HepG2 (cell line): ENCODE measurements around the gene IMP3. TPM values are rescaled to one million over a fixed set of nuclear protein-coding genes. Genes with fewer than 3 reads are reported as not detected.

ENCODE experiments used
- CREM ChIP-seq, 2 experiments: sonication (generic) in 1 of 2; formaldehyde crosslinking in 1 of 2; IDR thresholded peaks; 2 replicates each; pipeline versions ENCODE4 v1.4.0 to v1.6.1; 2016 to 2020; ENCODE audit warnings: antibody characterized with exemption in 1 of 2, mild to moderate bottlenecking in 1 of 2, missing genetic modification reagents in 1 of 2
- KLF9 ChIP-seq: IDR thresholded peaks from 2 replicates; pipeline ENCODE4 v1.6.1; 2016; ENCODE audit warnings: low read depth
- POLR2AphosphoS2 ChIP-seq: IDR thresholded peaks from 2 replicates; pipeline ENCODE4 v1.6.1; 2011; ENCODE audit warnings: low read depth, low read length, improper control_type of control experiment
- ZBTB1 ChIP-seq: sonication (generic); formaldehyde crosslinking; IDR thresholded peaks from 2 replicates; pipeline ENCODE4 v1.4.0; 2020; ENCODE audit warnings: missing genetic modification reagents, borderline replicate concordance
- ZNF552 ChIP-seq: sonication (generic); formaldehyde crosslinking; IDR thresholded peaks from 2 replicates; pipeline ENCODE4 v1.9.0; 2022; ENCODE audit warnings: missing genetic modification reagents, mild to moderate bottlenecking, borderline replicate concordance
- ZNF563 ChIP-seq: sonication (generic); formaldehyde crosslinking; IDR thresholded peaks from 2 replicates; pipeline ENCODE4 v1.8.0; 2022; ENCODE audit warnings: mild to moderate bottlenecking, moderate library complexity, missing genetic modification reagents
- ZNF788 ChIP-seq: sonication (generic); formaldehyde crosslinking; IDR thresholded peaks from 2 replicates; pipeline ENCODE4 v1.5.0; 2020; ENCODE audit warnings: mild to moderate bottlenecking, missing genetic modification reagents, borderline replicate concordance
- polyA plus RNA-seq, 8 experiments: library from polyadenylated mRNA; depleted of rRNA in 3 of 8; stranded (reverse) in 7 of 8; unstranded in 1 of 8; fragments of >200 nt; fragmentation: Illumina TruSeq in 4 of 8; extraction: Trizol in 4 of 8; gene quantifications; 2 replicates each; pipeline versions ENCODE4 v1.2.1 to v1.2.3, GENCODE V29; 2011 to 2016; ENCODE audit warnings: low read depth in 4 of 8, missing spikeins in 1 of 8, mixed read lengths in 1 of 8; ENCODE audit not compliant: insufficient read depth in 1 of 8
- total RNA-seq, 5 experiments: library from RNA; depleted of rRNA; stranded (reverse); fragments of >200 nt; fragmentation: Illumina TruSeq; extraction: Trizol; gene quantifications; 2 replicates each; pipeline ENCODE4 v1.2.3, GENCODE V29; 2016; ENCODE audit warnings: low read depth in 1 of 5
- TF ChIP-seq, protein P1 (sequence below), 2 experiments: IDR thresholded peaks; 2 replicates each; pipeline ENCODE4 v1.6.1; 2011 to 2012; ENCODE audit warnings: low read length in 2 of 2, borderline replicate concordance in 1 of 2, low read depth in 1 of 2, mild to moderate bottlenecking in 1 of 2, moderate library complexity in 1 of 2
- TF ChIP-seq, protein P2 (sequence below): sonication (generic); formaldehyde crosslinking; IDR thresholded peaks from 2 replicates; pipeline ENCODE4 v1.4.0; 2020; ENCODE audit warnings: missing genetic modification reagents
- TF ChIP-seq, protein P3 (sequence below): sonication (generic); formaldehyde crosslinking; IDR thresholded peaks from 2 replicates; pipeline ENCODE4 v1.4.0; 2020; ENCODE audit warnings: mild to moderate bottlenecking, missing genetic modification reagents
- TF ChIP-seq, protein P4 (sequence below): sonication (generic); formaldehyde crosslinking; IDR thresholded peaks from 2 replicates; pipeline ENCODE4 v1.4.0; 2020; ENCODE audit warnings: missing genetic modification reagents, borderline replicate concordance
- TF ChIP-seq, protein P5 (sequence below): sonication (generic); formaldehyde crosslinking; IDR thresholded peaks from 2 replicates; pipeline ENCODE4 v1.4.0; 2020; ENCODE audit warnings: missing genetic modification reagents

IMP3 gene
- total and polyA plus RNA-seq, 2 of the 13 experiments (the other 11 are each of a cell fraction or from before 2014, with no cell fraction given): 38.3 to 143 TPM

DNA sequence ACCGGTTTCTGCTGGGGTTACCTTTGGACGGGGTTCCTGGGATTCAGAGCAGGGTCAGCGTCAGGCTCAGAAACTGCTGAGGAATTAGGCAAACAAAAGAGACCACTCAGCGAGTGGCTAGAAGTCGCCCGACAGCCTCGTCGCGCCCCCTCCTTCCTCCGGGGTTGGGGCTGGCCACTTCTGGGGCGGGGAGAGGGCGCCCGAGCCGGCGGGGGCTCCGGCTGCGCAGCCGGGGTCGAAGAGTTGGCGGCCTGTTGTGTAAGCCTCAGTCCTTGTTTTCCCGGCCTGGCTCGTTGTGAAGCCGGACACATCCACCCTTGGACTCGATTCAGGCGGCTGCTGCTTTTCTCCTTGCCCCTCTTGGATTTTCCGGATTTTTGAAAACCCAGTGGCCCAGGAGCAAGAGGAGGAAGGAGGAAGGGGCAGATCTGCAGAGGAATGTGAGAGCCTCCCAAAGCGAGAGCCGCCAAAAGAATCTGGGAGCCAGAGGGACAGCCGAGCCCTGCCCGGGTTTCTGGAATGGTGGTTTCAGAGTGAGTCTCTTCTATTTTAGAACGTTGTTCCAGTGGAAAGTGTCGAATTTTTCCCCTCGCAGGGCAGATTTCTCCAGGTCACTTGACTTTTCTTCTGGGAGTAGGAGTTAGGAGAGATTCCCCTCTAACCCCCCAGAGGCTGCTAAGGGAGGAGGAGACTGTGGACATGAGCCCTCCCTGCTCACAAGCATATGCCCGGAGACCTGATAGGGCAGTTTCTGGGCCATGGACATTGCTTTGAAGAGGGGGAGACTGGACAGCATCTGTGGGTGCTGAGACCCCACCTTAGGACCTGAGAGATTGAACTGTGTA, 8.4 kb upstream of the IMP3 start (continued):
- TF ChIP-seq, protein P1, sequence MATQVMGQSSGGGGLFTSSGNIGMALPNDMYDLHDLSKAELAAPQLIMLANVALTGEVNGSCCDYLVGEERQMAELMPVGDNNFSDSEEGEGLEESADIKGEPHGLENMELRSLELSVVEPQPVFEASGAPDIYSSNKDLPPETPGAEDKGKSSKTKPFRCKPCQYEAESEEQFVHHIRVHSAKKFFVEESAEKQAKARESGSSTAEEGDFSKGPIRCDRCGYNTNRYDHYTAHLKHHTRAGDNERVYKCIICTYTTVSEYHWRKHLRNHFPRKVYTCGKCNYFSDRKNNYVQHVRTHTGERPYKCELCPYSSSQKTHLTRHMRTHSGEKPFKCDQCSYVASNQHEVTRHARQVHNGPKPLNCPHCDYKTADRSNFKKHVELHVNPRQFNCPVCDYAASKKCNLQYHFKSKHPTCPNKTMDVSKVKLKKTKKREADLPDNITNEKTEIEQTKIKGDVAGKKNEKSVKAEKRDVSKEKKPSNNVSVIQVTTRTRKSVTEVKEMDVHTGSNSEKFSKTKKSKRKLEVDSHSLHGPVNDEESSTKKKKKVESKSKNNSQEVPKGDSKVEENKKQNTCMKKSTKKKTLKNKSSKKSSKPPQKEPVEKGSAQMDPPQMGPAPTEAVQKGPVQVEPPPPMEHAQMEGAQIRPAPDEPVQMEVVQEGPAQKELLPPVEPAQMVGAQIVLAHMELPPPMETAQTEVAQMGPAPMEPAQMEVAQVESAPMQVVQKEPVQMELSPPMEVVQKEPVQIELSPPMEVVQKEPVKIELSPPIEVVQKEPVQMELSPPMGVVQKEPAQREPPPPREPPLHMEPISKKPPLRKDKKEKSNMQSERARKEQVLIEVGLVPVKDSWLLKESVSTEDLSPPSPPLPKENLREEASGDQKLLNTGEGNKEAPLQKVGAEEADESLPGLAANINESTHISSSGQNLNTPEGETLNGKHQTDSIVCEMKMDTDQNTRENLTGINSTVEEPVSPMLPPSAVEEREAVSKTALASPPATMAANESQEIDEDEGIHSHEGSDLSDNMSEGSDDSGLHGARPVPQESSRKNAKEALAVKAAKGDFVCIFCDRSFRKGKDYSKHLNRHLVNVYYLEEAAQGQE (IDR thresholded peaks at IDR 0.05; ENCODE audit: borderline replicate concordance in 1 of 2, low read depth in 1 of 2, low read length in 2 of 2): no peak
- no peak for TF ChIP-seq KLF9 (CRISPR knock-in tag)
- TF ChIP-seq, protein P2, sequence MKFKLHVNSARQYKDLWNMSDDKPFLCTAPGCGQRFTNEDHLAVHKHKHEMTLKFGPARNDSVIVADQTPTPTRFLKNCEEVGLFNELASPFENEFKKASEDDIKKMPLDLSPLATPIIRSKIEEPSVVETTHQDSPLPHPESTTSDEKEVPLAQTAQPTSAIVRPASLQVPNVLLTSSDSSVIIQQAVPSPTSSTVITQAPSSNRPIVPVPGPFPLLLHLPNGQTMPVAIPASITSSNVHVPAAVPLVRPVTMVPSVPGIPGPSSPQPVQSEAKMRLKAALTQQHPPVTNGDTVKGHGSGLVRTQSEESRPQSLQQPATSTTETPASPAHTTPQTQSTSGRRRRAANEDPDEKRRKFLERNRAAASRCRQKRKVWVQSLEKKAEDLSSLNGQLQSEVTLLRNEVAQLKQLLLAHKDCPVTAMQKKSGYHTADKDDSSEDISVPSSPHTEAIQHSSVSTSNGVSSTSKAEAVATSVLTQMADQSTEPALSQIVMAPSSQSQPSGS (CRISPR knock-in tag): no peak; the same call in 1 of the 2 replicates
- TF ChIP-seq, protein P3, sequence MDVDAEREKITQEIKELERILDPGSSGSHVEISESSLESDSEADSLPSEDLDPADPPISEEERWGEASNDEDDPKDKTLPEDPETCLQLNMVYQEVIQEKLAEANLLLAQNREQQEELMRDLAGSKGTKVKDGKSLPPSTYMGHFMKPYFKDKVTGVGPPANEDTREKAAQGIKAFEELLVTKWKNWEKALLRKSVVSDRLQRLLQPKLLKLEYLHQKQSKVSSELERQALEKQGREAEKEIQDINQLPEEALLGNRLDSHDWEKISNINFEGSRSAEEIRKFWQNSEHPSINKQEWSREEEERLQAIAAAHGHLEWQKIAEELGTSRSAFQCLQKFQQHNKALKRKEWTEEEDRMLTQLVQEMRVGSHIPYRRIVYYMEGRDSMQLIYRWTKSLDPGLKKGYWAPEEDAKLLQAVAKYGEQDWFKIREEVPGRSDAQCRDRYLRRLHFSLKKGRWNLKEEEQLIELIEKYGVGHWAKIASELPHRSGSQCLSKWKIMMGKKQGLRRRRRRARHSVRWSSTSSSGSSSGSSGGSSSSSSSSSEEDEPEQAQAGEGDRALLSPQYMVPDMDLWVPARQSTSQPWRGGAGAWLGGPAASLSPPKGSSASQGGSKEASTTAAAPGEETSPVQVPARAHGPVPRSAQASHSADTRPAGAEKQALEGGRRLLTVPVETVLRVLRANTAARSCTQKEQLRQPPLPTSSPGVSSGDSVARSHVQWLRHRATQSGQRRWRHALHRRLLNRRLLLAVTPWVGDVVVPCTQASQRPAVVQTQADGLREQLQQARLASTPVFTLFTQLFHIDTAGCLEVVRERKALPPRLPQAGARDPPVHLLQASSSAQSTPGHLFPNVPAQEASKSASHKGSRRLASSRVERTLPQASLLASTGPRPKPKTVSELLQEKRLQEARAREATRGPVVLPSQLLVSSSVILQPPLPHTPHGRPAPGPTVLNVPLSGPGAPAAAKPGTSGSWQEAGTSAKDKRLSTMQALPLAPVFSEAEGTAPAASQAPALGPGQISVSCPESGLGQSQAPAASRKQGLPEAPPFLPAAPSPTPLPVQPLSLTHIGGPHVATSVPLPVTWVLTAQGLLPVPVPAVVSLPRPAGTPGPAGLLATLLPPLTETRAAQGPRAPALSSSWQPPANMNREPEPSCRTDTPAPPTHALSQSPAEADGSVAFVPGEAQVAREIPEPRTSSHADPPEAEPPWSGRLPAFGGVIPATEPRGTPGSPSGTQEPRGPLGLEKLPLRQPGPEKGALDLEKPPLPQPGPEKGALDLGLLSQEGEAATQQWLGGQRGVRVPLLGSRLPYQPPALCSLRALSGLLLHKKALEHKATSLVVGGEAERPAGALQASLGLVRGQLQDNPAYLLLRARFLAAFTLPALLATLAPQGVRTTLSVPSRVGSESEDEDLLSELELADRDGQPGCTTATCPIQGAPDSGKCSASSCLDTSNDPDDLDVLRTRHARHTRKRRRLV (CRISPR knock-in tag): no peak
- TF ChIP-seq ZNF563: no peak
- TF ChIP-seq, protein P4, sequence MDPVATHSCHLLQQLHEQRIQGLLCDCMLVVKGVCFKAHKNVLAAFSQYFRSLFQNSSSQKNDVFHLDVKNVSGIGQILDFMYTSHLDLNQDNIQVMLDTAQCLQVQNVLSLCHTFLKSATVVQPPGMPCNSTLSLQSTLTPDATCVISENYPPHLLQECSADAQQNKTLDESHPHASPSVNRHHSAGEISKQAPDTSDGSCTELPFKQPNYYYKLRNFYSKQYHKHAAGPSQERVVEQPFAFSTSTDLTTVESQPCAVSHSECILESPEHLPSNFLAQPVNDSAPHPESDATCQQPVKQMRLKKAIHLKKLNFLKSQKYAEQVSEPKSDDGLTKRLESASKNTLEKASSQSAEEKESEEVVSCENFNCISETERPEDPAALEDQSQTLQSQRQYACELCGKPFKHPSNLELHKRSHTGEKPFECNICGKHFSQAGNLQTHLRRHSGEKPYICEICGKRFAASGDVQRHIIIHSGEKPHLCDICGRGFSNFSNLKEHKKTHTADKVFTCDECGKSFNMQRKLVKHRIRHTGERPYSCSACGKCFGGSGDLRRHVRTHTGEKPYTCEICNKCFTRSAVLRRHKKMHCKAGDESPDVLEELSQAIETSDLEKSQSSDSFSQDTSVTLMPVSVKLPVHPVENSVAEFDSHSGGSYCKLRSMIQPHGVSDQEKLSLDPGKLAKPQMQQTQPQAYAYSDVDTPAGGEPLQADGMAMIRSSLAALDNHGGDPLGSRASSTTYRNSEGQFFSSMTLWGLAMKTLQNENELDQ (CRISPR knock-in tag): no peak
- TF ChIP-seq CREM (IDR thresholded peaks at IDR 0.05): no peak
- no peak for TF ChIP-seq CREM (CRISPR knock-in tag; IDR thresholded peaks at IDR 0.05)
- TF ChIP-seq, protein P5, sequence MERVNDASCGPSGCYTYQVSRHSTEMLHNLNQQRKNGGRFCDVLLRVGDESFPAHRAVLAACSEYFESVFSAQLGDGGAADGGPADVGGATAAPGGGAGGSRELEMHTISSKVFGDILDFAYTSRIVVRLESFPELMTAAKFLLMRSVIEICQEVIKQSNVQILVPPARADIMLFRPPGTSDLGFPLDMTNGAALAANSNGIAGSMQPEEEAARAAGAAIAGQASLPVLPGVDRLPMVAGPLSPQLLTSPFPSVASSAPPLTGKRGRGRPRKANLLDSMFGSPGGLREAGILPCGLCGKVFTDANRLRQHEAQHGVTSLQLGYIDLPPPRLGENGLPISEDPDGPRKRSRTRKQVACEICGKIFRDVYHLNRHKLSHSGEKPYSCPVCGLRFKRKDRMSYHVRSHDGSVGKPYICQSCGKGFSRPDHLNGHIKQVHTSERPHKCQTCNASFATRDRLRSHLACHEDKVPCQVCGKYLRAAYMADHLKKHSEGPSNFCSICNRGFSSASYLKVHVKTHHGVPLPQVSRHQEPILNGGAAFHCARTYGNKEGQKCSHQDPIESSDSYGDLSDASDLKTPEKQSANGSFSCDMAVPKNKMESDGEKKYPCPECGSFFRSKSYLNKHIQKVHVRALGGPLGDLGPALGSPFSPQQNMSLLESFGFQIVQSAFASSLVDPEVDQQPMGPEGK (CRISPR knock-in tag): no peak; the same call in 1 of the 2 replicates
- TF ChIP-seq POLR2AphosphoS2: no peak
- no peak for TF ChIP-seq ZBTB1 (CRISPR knock-in tag)
- 0 out of 2 replicates have a peak, but pooled peaks have one; percentile 11 for TF ChIP-seq ZNF788
- no peak for TF ChIP-seq ZNF552
